GM19438 (cell line): ENCODE results near the gene SPSB2.

ENCODE experiments used
- ATAC-seq: cut with Tn5 transposase; IDR thresholded peaks from one replicate; pipeline ENCODE4 v1.9.1; 2021; ENCODE audit warnings: low read depth; ENCODE audit not compliant: unreplicated experiment

SPSB2 gene

GRCh38 chr12:6834254-6834653 is 38.8 kb downstream of the SPSB2 start:
- no peak for ATAC-seq

GRCh38 chr12:6833189-6833890 is 39.8 kb downstream of the SPSB2 start:
- no peak for ATAC-seq

GRCh38 chr12:6832125-6832524 is 41.0 kb downstream of the SPSB2 start:
- ATAC-seq = no peak

- no peak for ATAC-seq
Observed at GRCh38 chr12:6831450-6831995, 41.6 kb downstream of the SPSB2 start.

GRCh38 chr12:6830999-6831398 is 42.1 kb downstream of the SPSB2 start:
- no peak for ATAC-seq

GRCh38 chr12:6830286-6830890 is 42.7 kb downstream of the SPSB2 start:
- no peak for ATAC-seq

GRCh38 chr12:6829536-6830220 is 43.4 kb downstream of the SPSB2 start:
- ATAC-seq = no peak

GRCh38 chr12:6828781-6829535 is 44.1 kb downstream of the SPSB2 start:
- no peak for ATAC-seq

- ATAC-seq = no peak
Observed at GRCh38 chr12:6827982-6828780, 44.9 kb downstream of the SPSB2 start, which contains the start of gene P3H3. TSS of gene P3H3 (plus strand) at chr12:6828407. CDS start at chr12:6828441, 34 bp downstream.

- no peak for ATAC-seq
Observed at GRCh38 chr12:6827437-6827911, 45.6 kb downstream of the SPSB2 start.

- ATAC-seq = no peak
Observed at GRCh38 chr12:6826734-6827436, 46.2 kb downstream of the SPSB2 start.

- no peak for ATAC-seq
Observed at GRCh38 chr12:6826125-6826733, 46.9 kb downstream of the SPSB2 start.

GRCh38 chr12:6825398-6826124 is 47.5 kb downstream of the SPSB2 start:
- ATAC-seq = no peak

- ATAC-seq = no peak
Observed at GRCh38 chr12:6824901-6825381, 48.2 kb downstream of the SPSB2 start.

GRCh38 chr12:6824085-6824775 is 48.9 kb downstream of the SPSB2 start:
- no peak for ATAC-seq

GRCh38 chr12:6823182-6824084 is 49.7 kb downstream of the SPSB2 start:
- ATAC-seq = no peak
